Gastroesophageal sphincter (tissue), 3 donors: ENCODE measurements around the gene NUDT17.

ENCODE experiments used
- CTCF ChIP-seq, 4 experiments: fragments of 200-600 bp in 2 of 4; fragments of 450-650 bp in 2 of 4; sonication (generic) in 1 of 4; IDR thresholded peaks; one replicate each; pipeline ENCODE4 v1.5.1; 2017 to 2019; ENCODE audit warnings: antibody characterized with exemption in 4 of 4, mild to moderate bottlenecking in 2 of 4, moderate library complexity in 2 of 4
- POLR2AphosphoS5 ChIP-seq: sonication (generic); formaldehyde crosslinking; IDR thresholded peaks from one replicate; pipeline ENCODE4 v1.6.1; 2017; ENCODE audit warnings: antibody characterized with exemption

- TF ChIP-seq CTCF (IDR thresholded peaks at IDR 0.05) (no peak), POLR2AphosphoS5 (no peak)
Observed at GRCh38 chr1:145895471-145895870, 50.0 kb downstream of the NUDT17 start.
